MCF 10A (cell line): Measurements from ENCODE around the gene AP1M1. TPM values are rescaled to one million over a fixed set of nuclear protein-coding genes. Genes with fewer than 3 reads are reported as not detected.

Experiments
- BruUV-seq: library from RNA; stranded (reverse); fragments of 400-500 nt; replicated peaks from 2 replicates; lab custom pipeline; 2021; lab: Mats Ljungman, UMichigan
- CTCF ChIA-PET: fragments of 300-600 bp; sonication (Branson Sonifier 250); formaldehyde crosslinking; extraction: SDS; loops from one replicate; lab custom pipeline; 2021; ENCODE audit warnings: antibody characterized with exemption, inconsistent platforms; lab: Yijun Ruan, JAX
- POLR2A ChIA-PET: fragments of 300-600, 350-650 bp; sonication (Branson Sonifier 250); formaldehyde crosslinking; extraction: SDS; loops from one replicate; lab custom pipeline; 2020; ENCODE audit warnings: antibody characterized with exemption, inconsistent platforms; lab: Yijun Ruan, JAX
- DNase-seq: peaks from one replicate; pipeline ENCODE4 v3.0.0-alpha.2; 2018; ENCODE audit not compliant: unreplicated experiment
- H3K27ac Mint-ChIP-seq: one replicate; pipeline ENCODE4 v1.8.0; 2022; ENCODE audit warnings: mild to moderate bottlenecking, low read depth, mixed read lengths; ENCODE audit not compliant: unreplicated experiment
- H3K27me3 Mint-ChIP-seq: one replicate; pipeline ENCODE4 v1.8.0; 2022; ENCODE audit warnings: mixed read lengths; ENCODE audit not compliant: insufficient read depth, unreplicated experiment
- H3K36me3 Mint-ChIP-seq: one replicate; pipeline ENCODE4 v1.8.0; 2022; ENCODE audit warnings: mild to moderate bottlenecking, moderate library complexity, mixed read lengths; ENCODE audit not compliant: insufficient read depth, unreplicated experiment
- H3K4me1 Mint-ChIP-seq: one replicate; pipeline ENCODE4 v1.8.0; 2022; ENCODE audit warnings: mixed read lengths; ENCODE audit not compliant: insufficient read depth, unreplicated experiment
- H3K4me3 Mint-ChIP-seq: one replicate; pipeline ENCODE4 v1.8.0; 2022; ENCODE audit warnings: mild to moderate bottlenecking, moderate library complexity, mixed read lengths; ENCODE audit not compliant: unreplicated experiment
- H3K9me3 Mint-ChIP-seq: one replicate; pipeline ENCODE4 v1.8.0; 2022; ENCODE audit warnings: mixed read lengths; ENCODE audit not compliant: unreplicated experiment
- intact Hi-C: fragments of 100-400 bp; cut with micrococcal nuclease; formaldehyde crosslinking; loops from 2 replicates; pipeline ENCODE4 v1.14.1; 2022
- total RNA-seq: library from RNA; stranded (reverse); gene quantifications from 2 replicates; pipeline ENCODE4 v1.2.3, GENCODE V29; 2022
- TF ChIP-seq, protein P1 (sequence below): fragments of 200-600 bp; IDR thresholded peaks from one replicate; pipeline ENCODE4 v1.8.0; 2022; ENCODE audit warnings: antibody characterized with exemption, mild to moderate bottlenecking; ENCODE audit not compliant: unreplicated experiment

Gene AP1M1
- total RNA-seq, 1 experiment from 2014 or later = 53.8 TPM

DNA sequence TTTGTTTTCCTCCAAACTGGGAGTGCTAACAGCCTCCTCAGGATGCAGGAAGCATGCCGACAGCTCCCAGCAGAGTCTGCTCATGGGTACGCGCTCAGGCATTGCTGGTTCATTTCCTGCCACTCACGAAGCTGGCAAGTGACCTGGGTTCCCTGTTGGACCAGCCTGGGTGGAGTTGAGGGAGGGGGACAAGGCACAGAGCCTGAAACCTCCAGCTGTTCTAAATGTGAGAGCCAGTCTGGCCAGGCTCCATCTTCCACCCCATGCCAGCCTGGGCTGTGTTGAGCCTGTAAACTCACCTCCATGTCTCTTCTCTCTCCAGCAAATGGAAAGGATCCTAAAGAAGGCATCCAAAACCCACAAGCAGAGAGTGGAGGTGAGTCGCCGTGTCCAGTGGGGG, 7.5 kb upstream of the AP1M1 start:
- H3K4me3 Mint-ChIP-seq = no peak overlapping the region
- intact Hi-C loops = no loop called here
- TF ChIP-seq, protein P1, sequence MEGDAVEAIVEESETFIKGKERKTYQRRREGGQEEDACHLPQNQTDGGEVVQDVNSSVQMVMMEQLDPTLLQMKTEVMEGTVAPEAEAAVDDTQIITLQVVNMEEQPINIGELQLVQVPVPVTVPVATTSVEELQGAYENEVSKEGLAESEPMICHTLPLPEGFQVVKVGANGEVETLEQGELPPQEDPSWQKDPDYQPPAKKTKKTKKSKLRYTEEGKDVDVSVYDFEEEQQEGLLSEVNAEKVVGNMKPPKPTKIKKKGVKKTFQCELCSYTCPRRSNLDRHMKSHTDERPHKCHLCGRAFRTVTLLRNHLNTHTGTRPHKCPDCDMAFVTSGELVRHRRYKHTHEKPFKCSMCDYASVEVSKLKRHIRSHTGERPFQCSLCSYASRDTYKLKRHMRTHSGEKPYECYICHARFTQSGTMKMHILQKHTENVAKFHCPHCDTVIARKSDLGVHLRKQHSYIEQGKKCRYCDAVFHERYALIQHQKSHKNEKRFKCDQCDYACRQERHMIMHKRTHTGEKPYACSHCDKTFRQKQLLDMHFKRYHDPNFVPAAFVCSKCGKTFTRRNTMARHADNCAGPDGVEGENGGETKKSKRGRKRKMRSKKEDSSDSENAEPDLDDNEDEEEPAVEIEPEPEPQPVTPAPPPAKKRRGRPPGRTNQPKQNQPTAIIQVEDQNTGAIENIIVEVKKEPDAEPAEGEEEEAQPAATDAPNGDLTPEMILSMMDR = no peak
- H3K27me3 Mint-ChIP-seq = no peaks in the 10 kb centered on the region
- peaks cover 55% of the 10 kb centered on the region for H3K36me3 Mint-ChIP-seq
- POLR2A ChIA-PET = interaction anchor here (0.5 kb wide), 1 partner anchor 1499 kb away, joined by 3 read pairs; no protein-coding TSS in a partner anchor
- CTCF ChIA-PET = interaction anchor here (1.4 kb wide), 1 partner anchor 149 kb away, joined by 5 read pairs; no protein-coding TSS in a partner anchor
- no TSS peak for BruUV-seq
- DNase-seq = no peak
- peaks cover 14% of the 10 kb centered on the region for H3K4me1 Mint-ChIP-seq
- no peak overlapping the region for H3K27ac Mint-ChIP-seq
- H3K9me3 Mint-ChIP-seq = no peaks in the 10 kb centered on the region

DNA sequence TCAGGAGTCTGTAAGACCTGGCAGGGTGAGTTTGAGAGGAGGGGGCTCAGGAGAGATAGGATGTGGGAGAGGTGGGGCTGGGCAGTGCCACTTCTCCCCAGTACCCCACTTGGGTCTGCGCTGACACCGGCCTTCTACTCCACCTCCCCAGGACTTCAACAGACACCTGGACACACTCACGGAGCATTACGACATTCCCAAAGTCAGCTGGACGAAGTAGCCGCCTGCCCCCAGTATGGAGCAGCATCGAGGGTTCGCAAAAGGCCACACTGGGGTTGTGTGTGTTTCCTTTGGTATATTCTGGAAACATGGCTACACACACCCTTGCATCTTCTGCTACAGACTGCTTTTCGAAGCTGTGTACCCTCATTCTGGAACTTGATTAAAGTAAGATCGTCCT, 7.0 kb upstream of the AP1M1 start:
- no TSS peak for BruUV-seq
- POLR2A ChIA-PET = interaction anchor here (0.6 kb wide), 1 partner anchor 15 kb away, joined by 3 read pairs; no protein-coding TSS in a partner anchor
- CTCF ChIA-PET = interaction anchor here (1.4 kb wide), 1 partner anchor 149 kb away, joined by 5 read pairs; no protein-coding TSS in a partner anchor
- TF ChIP-seq, protein P1 = no peak
- Mint-ChIP-seq H3K27ac (no peak overlapping the region), H3K27me3 (no peaks in the 10 kb centered on the region), H3K4me3 (no peak overlapping the region), H3K36me3 (peaks cover 51% of the 10 kb centered on the region), H3K9me3 (no peaks in the 10 kb centered on the region), H3K4me1 (peaks cover 9% of the 10 kb centered on the region)
- DNase-seq = no peak
- intact Hi-C loops = no loop called here

DNA sequence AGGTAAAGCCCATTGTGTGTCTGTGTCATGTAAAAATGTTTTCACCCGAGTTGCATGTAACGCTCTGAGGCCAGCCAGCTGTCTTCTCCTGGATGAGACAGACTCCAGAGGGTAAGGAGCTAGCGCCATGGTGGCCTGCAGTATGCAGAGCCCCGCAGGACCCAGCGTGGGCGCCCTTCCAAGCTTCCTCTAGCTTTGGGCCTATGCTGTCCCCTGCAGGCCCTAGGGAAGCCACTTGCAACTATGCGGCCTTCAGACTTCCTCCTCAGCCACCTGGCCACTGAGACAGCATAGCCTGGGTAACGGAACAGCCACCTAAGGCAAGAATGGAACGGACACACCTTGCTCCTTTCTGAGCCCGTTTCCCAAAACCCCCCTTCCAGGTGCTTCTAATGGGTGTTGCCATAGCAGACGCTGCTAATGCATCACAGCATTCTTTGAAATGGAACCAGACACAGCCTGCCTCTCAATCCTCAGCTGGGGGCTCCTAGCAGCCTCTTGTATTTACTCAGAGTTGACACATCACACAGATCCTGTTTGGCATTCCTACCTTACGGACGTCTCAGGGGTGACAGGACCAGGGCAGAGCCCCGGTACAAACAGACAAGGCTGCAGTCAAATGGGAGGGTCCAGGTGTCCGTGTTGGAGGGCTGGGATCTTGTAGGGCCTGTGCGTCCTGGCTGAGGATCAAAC, 6.3 kb upstream of the AP1M1 start:
- Mint-ChIP-seq H3K27me3 (no peaks in the 10 kb centered on the region), H3K4me3 (no peak overlapping the region), H3K36me3 (peaks cover 50% of the 10 kb centered on the region), H3K27ac (no peak overlapping the region), H3K4me1 (peaks cover 9% of the 10 kb centered on the region), H3K9me3 (no peaks in the 10 kb centered on the region)
- ChIA-PET CTCF (interaction anchor here (0.6 kb wide), 1 partner anchor 9 kb away, joined by 4 read pairs; no protein-coding TSS in a partner anchor), POLR2A (interaction anchor here (0.6 kb wide), 1 partner anchor 14 kb away, joined by 3 read pairs; no protein-coding TSS in a partner anchor)
- TF ChIP-seq, protein P1 = no peak
- intact Hi-C loops = no loop called here
- BruUV-seq = TSS peak; percentile 40
- DNase-seq = no peak

DNA sequence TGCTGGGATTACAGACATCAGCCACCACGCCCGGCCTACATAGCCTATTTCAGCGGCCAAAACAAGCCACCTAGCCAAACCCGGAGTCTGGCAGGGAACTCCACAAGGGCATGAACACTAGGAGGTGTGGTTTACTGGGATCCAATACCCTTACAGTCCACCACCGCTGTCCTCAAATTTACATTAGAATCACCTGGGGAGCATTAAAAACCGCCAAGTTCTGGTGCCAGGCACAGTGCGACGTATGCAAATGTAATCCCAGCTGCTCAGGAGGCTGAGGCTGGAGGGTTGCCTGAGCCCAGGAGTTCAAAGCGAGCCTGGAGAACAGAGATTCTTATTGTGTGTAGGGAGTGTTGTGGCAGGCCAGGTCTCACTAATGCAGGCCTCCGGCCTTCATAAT, 4.2 kb upstream of the AP1M1 start:
- ChIA-PET POLR2A (no interaction called here), CTCF (interaction anchor here (0.6 to 0.7 kb wide), 2 partner anchors 193 to 776 kb away, joined by 3 read pairs; no protein-coding TSS in a partner anchor)
- TF ChIP-seq, protein P1 = no peak
- Mint-ChIP-seq H3K9me3 (no peaks in the 10 kb centered on the region), H3K4me1 (peaks cover 11% of the 10 kb centered on the region), H3K27me3 (no peaks in the 10 kb centered on the region), H3K4me3 (no peak overlapping the region), H3K36me3 (peaks cover 43% of the 10 kb centered on the region), H3K27ac (no peak overlapping the region)
- DNase-seq = no peak
- intact Hi-C loops = no loop called here
- BruUV-seq = no TSS peak
